Dedifferentiated amniotic fluid mesenchymal stem cell (primary cell): ENCODE results near the gene COL5A1.

ENCODE experiments used
- DNase-seq: peaks from one replicate; pipeline ENCODE4 v3.0.0-alpha.2; 2016; ENCODE audit errors: extremely low spot score

Gene COL5A1

GRCh38 chr9:134875371-134875770 is 233.8 kb downstream of the COL5A1 start:
- DNase-seq = no peak

- no peak for DNase-seq
These were observed 235.9 kb downstream of the COL5A1 start for GRCh38 chr9:134877541-134877940.

GRCh38 chr9:134879664-134880483 is 238.3 kb downstream of the COL5A1 start:
- no peak for DNase-seq

GRCh38 chr9:134880484-134881312 is 239.1 kb downstream of the COL5A1 start, which contains the start of gene FCN2:
Gene FCN2 (plus strand): TSS chr9:134880810. CDS start chr9:134880822, 12 bp downstream.
- DNase-seq = no peak

GRCh38 chr9:134881313-134881670 is 239.7 kb downstream of the COL5A1 start:
- no peak for DNase-seq

- no peak for DNase-seq
These were observed 240.7 kb downstream of the COL5A1 start for GRCh38 chr9:134882204-134882785.

GRCh38 chr9:134883040-134883782 is 241.6 kb downstream of the COL5A1 start:
- DNase-seq = no peak

GRCh38 chr9:134884492-134884891 is 242.9 kb downstream of the COL5A1 start:
- DNase-seq = no peak

GRCh38 chr9:134885001-134885678 is 243.5 kb downstream of the COL5A1 start:
- DNase-seq = no peak

- no peak for DNase-seq
These were observed 244.2 kb downstream of the COL5A1 start for GRCh38 chr9:134885679-134886412.

GRCh38 chr9:134886413-134886913 is 244.9 kb downstream of the COL5A1 start:
- DNase-seq = no peak

GRCh38 chr9:134887219-134887618 is 245.6 kb downstream of the COL5A1 start:
- DNase-seq = no peak

GRCh38 chr9:134887686-134888602 is 246.3 kb downstream of the COL5A1 start:
- DNase-seq = no peak

GRCh38 chr9:134888603-134889190 is 247.1 kb downstream of the COL5A1 start:
- no peak for DNase-seq

- DNase-seq = no peak
These were observed 248.0 kb downstream of the COL5A1 start for GRCh38 chr9:134889386-134890154.

GRCh38 chr9:134890155-134890495 is 248.5 kb downstream of the COL5A1 start:
- DNase-seq = no peak

- DNase-seq = no peak
These were observed 249.4 kb downstream of the COL5A1 start for GRCh38 chr9:134891053-134891452.

- no peak for DNase-seq
These were observed 250.1 kb downstream of the COL5A1 start for GRCh38 chr9:134891713-134892112.
